ENCODE results near the gene CHST8.

The CHST8 gene

GRCh38 chr19:33775731-33776487 lies 154.2 kb downstream of the CHST8 start:
- Histone ChIP-seq H2AFZ (ENCODE audit: low read depth, low read length, severe bottlenecking) (no peak overlapping the region), H3K79me2 (ENCODE audit: insufficient read depth, low read length) (no peaks in the 10 kb centered on the region), H3F3A (ENCODE audit: insufficient read depth) (no peaks in the 10 kb centered on the region), H3K9me3 (ENCODE audit: insufficient read depth, low read length) (no peaks in the 10 kb centered on the region), H3K27ac (ENCODE audit: low read depth, low read length) (no peak overlapping the region), H4K20me1 (ENCODE audit: low read depth, low read length) (no peaks in the 10 kb centered on the region), H3K4me2 (ENCODE audit: low read depth, low read length, poor library complexity, severe bottlenecking) (no peak overlapping the region), H3K36me3 (ENCODE audit: low read length) (no peaks in the 10 kb centered on the region), H3K27me3 (ENCODE audit: low read length) (no peaks in the 10 kb centered on the region), H3K9ac (ENCODE audit: low read length) (no peak overlapping the region), H3K4me3 (ENCODE audit: insufficient read depth, low read length, poor library complexity, severe bottlenecking) (no peak overlapping the region), H3K9me2 (replicated peaks; ENCODE audit: insufficient read depth, low read length) (no peaks in the 10 kb centered on the region)
- no peak for TF ChIP-seq EZH2phosphoT487 (conservative IDR thresholded peaks at IDR 0.05; ENCODE audit: low read length)
- TF ChIP-seq CTCF (IDR thresholded peaks at IDR 0.05; ENCODE audit: insufficient read depth, low read length, poor library complexity, severe bottlenecking): no peak

- H4K20me1 ChIP-seq (ENCODE audit: low read depth, low read length): no peaks in the 10 kb centered on the region
- no peaks in the 10 kb centered on the region for H3K9me2 ChIP-seq (replicated peaks; ENCODE audit: insufficient read depth, low read length)
- H3K27ac ChIP-seq (ENCODE audit: low read depth, low read length): no peak overlapping the region
- TF ChIP-seq EZH2phosphoT487 (conservative IDR thresholded peaks at IDR 0.05; ENCODE audit: low read length) (no peak), CTCF (IDR thresholded peaks at IDR 0.05; ENCODE audit: insufficient read depth, low read length, poor library complexity, severe bottlenecking) (no peak)
- no peaks in the 10 kb centered on the region for H3K36me3 ChIP-seq (ENCODE audit: low read length)
- no peak overlapping the region for H3K4me3 ChIP-seq (ENCODE audit: insufficient read depth, low read length, poor library complexity, severe bottlenecking)
- no peak overlapping the region for H2AFZ ChIP-seq (ENCODE audit: low read depth, low read length, severe bottlenecking)
- no peak overlapping the region for H3K9ac ChIP-seq (ENCODE audit: low read length)
- H3K79me2 ChIP-seq (ENCODE audit: insufficient read depth, low read length): no peaks in the 10 kb centered on the region
- H3F3A ChIP-seq (ENCODE audit: insufficient read depth): no peaks in the 10 kb centered on the region
- H3K9me3 ChIP-seq (ENCODE audit: insufficient read depth, low read length): no peaks in the 10 kb centered on the region
- no peak overlapping the region for H3K4me2 ChIP-seq (ENCODE audit: low read depth, low read length, poor library complexity, severe bottlenecking)
- no peaks in the 10 kb centered on the region for H3K27me3 ChIP-seq (ENCODE audit: low read length)
Observed at GRCh38 chr19:33777351-33777750, 155.6 kb downstream of the CHST8 start.

GRCh38 chr19:33777753-33778088 lies 156.0 kb downstream of the CHST8 start:
- no peak overlapping the region for H2AFZ ChIP-seq (ENCODE audit: low read depth, low read length, severe bottlenecking)
- H3K27me3 ChIP-seq (ENCODE audit: low read length): no peaks in the 10 kb centered on the region
- H3F3A ChIP-seq (ENCODE audit: insufficient read depth): no peaks in the 10 kb centered on the region
- H3K36me3 ChIP-seq (ENCODE audit: low read length): no peaks in the 10 kb centered on the region
- no peak overlapping the region for H3K9ac ChIP-seq (ENCODE audit: low read length)
- no peaks in the 10 kb centered on the region for H3K9me3 ChIP-seq (ENCODE audit: insufficient read depth, low read length)
- no peak overlapping the region for H3K27ac ChIP-seq (ENCODE audit: low read depth, low read length)
- no peak for TF ChIP-seq EZH2phosphoT487 (conservative IDR thresholded peaks at IDR 0.05; ENCODE audit: low read length)
- no peak for TF ChIP-seq CTCF (IDR thresholded peaks at IDR 0.05; ENCODE audit: insufficient read depth, low read length, poor library complexity, severe bottlenecking)
- no peak overlapping the region for H3K4me3 ChIP-seq (ENCODE audit: insufficient read depth, low read length, poor library complexity, severe bottlenecking)
- H3K4me2 ChIP-seq (ENCODE audit: low read depth, low read length, poor library complexity, severe bottlenecking): no peak overlapping the region
- H3K79me2 ChIP-seq (ENCODE audit: insufficient read depth, low read length): no peaks in the 10 kb centered on the region
- H4K20me1 ChIP-seq (ENCODE audit: low read depth, low read length): no peaks in the 10 kb centered on the region
- H3K9me2 ChIP-seq (replicated peaks; ENCODE audit: insufficient read depth, low read length): no peaks in the 10 kb centered on the region
